ENCODE data around the gene GPR50.

GPR50 gene

GRCh38 chrX:151228935-151229334 lies 52.6 kb downstream of the GPR50 start:
- DNase-seq: no peak

Data from NCI-H345 (cell line).